H9 (cell line): ENCODE measurements around the gene CRK. TPM values are rescaled to one million over a fixed set of nuclear protein-coding genes. Genes with fewer than 3 reads are reported as not detected.
"Not testable (repeated sequence)": the region's sequence is repeated elsewhere in the genome, so short reads cannot be mapped to it uniquely, and the experiment has no call there.

Experiments used
- DNase-seq: peaks from one replicate; pipeline ENCODE4 v3.0.0-alpha.2; 2017
- H2AFZ ChIP-seq: one replicate; pipeline ENCODE4 v1.6.1; 2013; ENCODE audit warnings: mild to moderate bottlenecking, low read length, control low read depth, moderate library complexity
- H2AK5ac ChIP-seq: 2 replicates; pipeline ENCODE4 v1.6.1; 2013; ENCODE audit warnings: low read length, control low read depth, mixed read lengths; ENCODE audit not compliant: insufficient read length
- H2BK120ac ChIP-seq: one replicate; pipeline ENCODE4 v1.6.1; 2013; ENCODE audit warnings: low read depth, mild to moderate bottlenecking, low read length, control low read depth, inconsistent platforms; ENCODE audit not compliant: poor library complexity, severe bottlenecking
- H2BK12ac ChIP-seq: 2 replicates; pipeline ENCODE4 v1.6.1; 2013; ENCODE audit warnings: low read length, control low read depth, mixed read lengths, low read depth; ENCODE audit not compliant: insufficient read length
- H2BK15ac ChIP-seq: 2 replicates; pipeline ENCODE4 v1.6.1; 2013; ENCODE audit warnings: low read depth, low read length, control low read depth
- H2BK20ac ChIP-seq: one replicate; pipeline ENCODE4 v1.6.1; 2013; ENCODE audit warnings: low read depth, mild to moderate bottlenecking, low read length, control low read depth, inconsistent platforms; ENCODE audit not compliant: poor library complexity, severe bottlenecking
- H2BK5ac ChIP-seq: 2 replicates; pipeline ENCODE4 v1.6.1; 2013; ENCODE audit warnings: low read length, control low read depth, mixed read lengths; ENCODE audit not compliant: insufficient read length
- H3K14ac ChIP-seq: 2 replicates; pipeline ENCODE4 v1.6.1; 2013; ENCODE audit warnings: low read length, control low read depth; ENCODE audit not compliant: insufficient read depth
- H3K18ac ChIP-seq: 2 replicates; pipeline ENCODE4 v1.6.1; 2013; ENCODE audit warnings: low read depth, mild to moderate bottlenecking, mixed read lengths, low read length, control low read depth; ENCODE audit not compliant: insufficient read length
- H3K23ac ChIP-seq: 2 replicates; pipeline ENCODE4 v1.6.1; 2013; ENCODE audit warnings: low read length, control low read depth, mixed read lengths, low read depth; ENCODE audit not compliant: insufficient read length
- H3K23me2 ChIP-seq: 2 replicates; pipeline ENCODE4 v1.6.1; 2013; ENCODE audit warnings: low read depth, mild to moderate bottlenecking, mixed read lengths, low read length, control low read depth; ENCODE audit not compliant: insufficient read length, poor library complexity, severe bottlenecking
- H3K27ac ChIP-seq: 2 replicates; pipeline ENCODE4 v1.5.1; 2013; ENCODE audit warnings: low read length, control low read depth, mixed read lengths, low read depth; ENCODE audit not compliant: insufficient read length
- H3K27me3 ChIP-seq: 2 replicates; pipeline ENCODE4 v1.6.1; 2013; ENCODE audit warnings: low read length, control low read depth, inconsistent platforms; ENCODE audit not compliant: insufficient read depth
- H3K4ac ChIP-seq: 2 replicates; pipeline ENCODE4 v1.6.1; 2013; ENCODE audit warnings: low read depth, mild to moderate bottlenecking, control low read depth, inconsistent platforms, low read length, moderate library complexity
- H3K4me1 ChIP-seq: 2 replicates; pipeline ENCODE4 v1.6.1; 2013; ENCODE audit warnings: low read length, control low read depth, inconsistent platforms; ENCODE audit not compliant: insufficient read depth
- H3K4me2 ChIP-seq: 2 replicates; pipeline ENCODE4 v1.6.1; 2013; ENCODE audit warnings: low read length, control low read depth, mixed read lengths; ENCODE audit not compliant: insufficient read length, insufficient read depth
- H3K56ac ChIP-seq: 2 replicates; pipeline ENCODE4 v1.6.1; 2013; ENCODE audit warnings: low read depth, mild to moderate bottlenecking, mixed read lengths, low read length, control low read depth; ENCODE audit not compliant: insufficient read length
- H3K79me1 ChIP-seq: 2 replicates; pipeline ENCODE4 v1.6.1; 2013; ENCODE audit warnings: low read depth, mild to moderate bottlenecking, moderate library complexity, low read length, control low read depth, inconsistent platforms; ENCODE audit not compliant: insufficient read depth, poor library complexity, severe bottlenecking
- H3K79me2 ChIP-seq: 2 replicates; pipeline ENCODE4 v1.6.1; 2013; ENCODE audit warnings: low read length, control low read depth, inconsistent platforms; ENCODE audit not compliant: insufficient read depth
- H3K9ac ChIP-seq: 2 replicates; pipeline ENCODE4 v1.6.1; 2013; ENCODE audit warnings: low read length, control low read depth, mixed read lengths; ENCODE audit not compliant: insufficient read length; ENCODE audit errors: extremely low read depth
- H3K9me3 ChIP-seq: one replicate; pipeline ENCODE4 v1.6.1; 2013; ENCODE audit warnings: low read depth, low read length, inconsistent platforms; ENCODE audit not compliant: control insufficient read depth
- H3T11ph ChIP-seq: one replicate; pipeline ENCODE4 v1.6.1; 2013; ENCODE audit warnings: mild to moderate bottlenecking, low read length, control low read depth, inconsistent platforms
- H4K20me1 ChIP-seq: one replicate; pipeline ENCODE4 v1.6.1; 2013; ENCODE audit not compliant: control insufficient read depth, insufficient read length, insufficient read depth
- H4K5ac ChIP-seq: 2 replicates; pipeline ENCODE4 v1.6.1; 2013; ENCODE audit warnings: low read depth, mild to moderate bottlenecking, mixed read lengths, low read length, control low read depth; ENCODE audit not compliant: insufficient read length
- H4K8ac ChIP-seq: replicated peaks from 2 replicates; pipeline ENCODE4 v1.6.1; 2013; ENCODE audit warnings: low read length, control low read depth, mixed read lengths, low read depth; ENCODE audit not compliant: insufficient read length
- H4K91ac ChIP-seq: 2 replicates; pipeline ENCODE4 v1.6.1; 2013; ENCODE audit warnings: low read depth, mild to moderate bottlenecking, moderate library complexity, mixed read lengths, low read length, control low read depth; ENCODE audit not compliant: insufficient read length
- H3K27ac Mint-ChIP-seq, 3 experiments: 2 replicates in 2 of 3; 3 replicates in 1 of 3; pipeline ENCODE4 v1.8.0; 2020 to 2021; ENCODE audit warnings: mixed read lengths in 3 of 3, mild to moderate bottlenecking in 1 of 3, moderate library complexity in 1 of 3
- H3K27me3 Mint-ChIP-seq: 2 replicates; pipeline ENCODE4 v1.8.0; 2021; ENCODE audit warnings: low read depth, mild to moderate bottlenecking, moderate library complexity, mixed read lengths
- H3K36me3 Mint-ChIP-seq, 3 experiments: 2 replicates in 2 of 3; 3 replicates in 1 of 3; pipeline ENCODE4 v1.8.0; 2020 to 2021; ENCODE audit warnings: low read depth in 3 of 3, mixed read lengths in 3 of 3; ENCODE audit not compliant: insufficient read depth in 1 of 3
- H3K4me1 Mint-ChIP-seq, 2 experiments: 2 replicates each; pipeline ENCODE4 v1.8.0; 2020; ENCODE audit warnings: mixed read lengths in 2 of 2
- H3K4me3 Mint-ChIP-seq, 2 experiments: 2 replicates in 1 of 2; 3 replicates in 1 of 2; pipeline ENCODE4 v1.8.0; 2020 to 2021; ENCODE audit warnings: mild to moderate bottlenecking in 2 of 2, mixed read lengths in 2 of 2, moderate library complexity in 1 of 2
- H3K9me3 Mint-ChIP-seq, 2 experiments: 2 replicates in 1 of 2; 3 replicates in 1 of 2; pipeline ENCODE4 v1.8.0; 2020; ENCODE audit warnings: mild to moderate bottlenecking in 2 of 2, mixed read lengths in 2 of 2, moderate library complexity in 1 of 2
- WGBS: extraction: QIAGEN DNeasy Blood & Tissue Kit; methylation state at CpG from one replicate; pipeline ENCODE4 v1.1.7; 2013; ENCODE audit warnings: missing lambda C conversion rate, low lambda C conversion rate, mixed read lengths; ENCODE audit not compliant: insufficient read length; ENCODE audit errors: extremely low coverage; 5-methylcytosine and 5-hydroxymethylcytosine counted together
- total RNA-seq: library from RNA; stranded (reverse); gene quantifications from 2 replicates; pipeline ENCODE4 v1.2.1, GENCODE V29; 2021

The CRK gene
- total RNA-seq, 1 experiment from 2014 or later: 58.9 TPM

GRCh38 chr17:1386675-1387190, 69.3 kb downstream of the CRK start:
- not testable (repeated sequence) for H4K8ac ChIP-seq, H2BK20ac ChIP-seq, H3K27me3 ChIP-seq, H3K4me2 ChIP-seq, H3K56ac ChIP-seq, H4K5ac ChIP-seq, H4K91ac ChIP-seq, H3K23me2 ChIP-seq, H3K79me1 ChIP-seq, H2AFZ ChIP-seq, H2BK12ac ChIP-seq, H4K20me1 ChIP-seq, H2BK15ac ChIP-seq, H3K4me3 Mint-ChIP-seq, H3K9me3 ChIP-seq, H3K18ac ChIP-seq, H3K14ac ChIP-seq, H3K27me3 Mint-ChIP-seq, H2BK120ac ChIP-seq, H3K4ac ChIP-seq, H2AK5ac ChIP-seq, H3K9ac ChIP-seq, H3K4me1 ChIP-seq, H2BK5ac ChIP-seq, H3K27ac ChIP-seq, H3K23ac ChIP-seq, H3T11ph ChIP-seq, H3K9me3 Mint-ChIP-seq, DNase-seq
- no CpG with 5 or more reads among the region's 8 CpGs for WGBS
- Mint-ChIP-seq H3K4me1 (peaks cover 38 to 44% of the 10 kb centered on the region in 2 experiments), H3K27ac (peak overlapping the region in 2 of 3 experiments; percentile 61 to 65; a peak in 1 of 7 replicates), H3K36me3 (peaks cover 0 to 18% (median 10%) of the 10 kb centered on the region in 3 experiments; a peak in 5 of 7 replicates)
- peaks cover 91% of the 10 kb centered on the region for H3K79me2 ChIP-seq
